Measurements from ENCODE around the gene DGKB.

Gene DGKB

DNA sequence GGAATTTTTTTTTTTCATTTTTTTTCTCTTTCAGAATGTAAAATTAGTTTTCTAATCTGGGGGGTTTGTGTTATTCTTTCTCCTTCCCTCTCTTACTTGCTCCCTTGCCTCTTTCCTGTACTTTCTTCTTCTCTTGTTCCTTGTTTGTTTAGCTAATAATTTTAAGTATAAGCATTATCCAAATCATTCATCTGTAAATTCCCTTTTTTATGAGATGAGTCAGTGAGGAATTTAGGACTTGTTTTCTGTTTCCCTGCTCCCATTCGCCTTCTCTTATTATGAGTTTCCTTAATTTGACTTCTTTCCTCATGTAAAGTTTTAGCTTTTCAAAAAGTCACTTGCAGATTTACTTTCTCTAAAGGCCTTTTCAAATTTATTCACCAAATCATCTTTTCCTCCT lies 758.4 kb downstream of the DGKB start:
- H3K36me3 ChIP-seq (ENCODE audit: insufficient read depth, insufficient read length, low read length), result no peaks in the 10 kb centered on the region

GRCh38 chr7:14137676-14138075 lies 764.9 kb downstream of the DGKB start:
- Histone ChIP-seq H3K4me3 (ENCODE audit: insufficient read length, low read depth) (no peak overlapping the region), H3K9ac (ENCODE audit: insufficient read length, low read depth) (no peak overlapping the region), H3K9me3 (ENCODE audit: insufficient read depth, low read length) (no peaks in the 10 kb centered on the region), H3K4me1 (ENCODE audit: insufficient read depth, insufficient read length) (no peaks in the 10 kb centered on the region), H3K36me3 (ENCODE audit: insufficient read depth, insufficient read length, low read length) (no peaks in the 10 kb centered on the region), H3K27me3 (ENCODE audit: insufficient read depth, insufficient read length) (no peaks in the 10 kb centered on the region)
- DNase-seq (ENCODE audit: low read depth, low spot score), result no peak
- TF ChIP-seq SUZ12 (IDR thresholded peaks at IDR 0.05; ENCODE audit: extremely low read depth, insufficient read depth, insufficient read length) (no peak), ZNF274 (IDR thresholded peaks at IDR 0.05; ENCODE audit: low read depth, low read length) (no peak), YY1 (IDR thresholded peaks at IDR 0.05; ENCODE audit: insufficient read depth, insufficient read length) (no peak)

More for the DNA sequence above, 758.4 kb downstream of the DGKB start:
- DNase-seq (ENCODE audit: low read depth, low spot score), result no peak
- H3K4me1 ChIP-seq (ENCODE audit: insufficient read depth, insufficient read length), result no peaks in the 10 kb centered on the region
- no peaks in the 10 kb centered on the region for H3K27me3 ChIP-seq (ENCODE audit: insufficient read depth, insufficient read length)
- H3K9me3 ChIP-seq (ENCODE audit: insufficient read depth, low read length), result no peaks in the 10 kb centered on the region
- no peak overlapping the region for H3K9ac ChIP-seq (ENCODE audit: insufficient read length, low read depth)
- H3K4me3 ChIP-seq (ENCODE audit: insufficient read length, low read depth), result no peak overlapping the region
- no peak for TF ChIP-seq YY1 (IDR thresholded peaks at IDR 0.05; ENCODE audit: insufficient read depth, insufficient read length)
- TF ChIP-seq SUZ12 (IDR thresholded peaks at IDR 0.05; ENCODE audit: extremely low read depth, insufficient read depth, insufficient read length), result no peak
- no peak for TF ChIP-seq ZNF274 (IDR thresholded peaks at IDR 0.05; ENCODE audit: low read depth, low read length)

- no peak for DNase-seq (ENCODE audit: low read depth, low spot score)
- Histone ChIP-seq H3K4me3 (ENCODE audit: insufficient read length, low read depth) (no peak overlapping the region), H3K9ac (ENCODE audit: insufficient read length, low read depth) (no peak overlapping the region), H3K36me3 (ENCODE audit: insufficient read depth, insufficient read length, low read length) (no peaks in the 10 kb centered on the region), H3K9me3 (ENCODE audit: insufficient read depth, low read length) (no peaks in the 10 kb centered on the region), H3K4me1 (ENCODE audit: insufficient read depth, insufficient read length) (no peaks in the 10 kb centered on the region), H3K27me3 (ENCODE audit: insufficient read depth, insufficient read length) (no peaks in the 10 kb centered on the region)
- TF ChIP-seq ZNF274 (IDR thresholded peaks at IDR 0.05; ENCODE audit: low read depth, low read length) (no peak), YY1 (IDR thresholded peaks at IDR 0.05; ENCODE audit: insufficient read depth, insufficient read length) (no peak), SUZ12 (IDR thresholded peaks at IDR 0.05; ENCODE audit: extremely low read depth, insufficient read depth, insufficient read length) (no peak)
Observed at GRCh38 chr7:14133752-14134151, 768.8 kb downstream of the DGKB start.

- no peak for TF ChIP-seq ZNF274 (IDR thresholded peaks at IDR 0.05; ENCODE audit: low read depth, low read length)
- TF ChIP-seq YY1 (IDR thresholded peaks at IDR 0.05; ENCODE audit: insufficient read depth, insufficient read length), result no peak
- TF ChIP-seq SUZ12 (IDR thresholded peaks at IDR 0.05; ENCODE audit: extremely low read depth, insufficient read depth, insufficient read length), result no peak
- H3K9me3 ChIP-seq (ENCODE audit: insufficient read depth, low read length), result no peaks in the 10 kb centered on the region
- H3K27me3 ChIP-seq (ENCODE audit: insufficient read depth, insufficient read length), result no peaks in the 10 kb centered on the region
- DNase-seq (ENCODE audit: low read depth, low spot score), result no peak
- H3K9ac ChIP-seq (ENCODE audit: insufficient read length, low read depth), result no peak overlapping the region
- H3K36me3 ChIP-seq (ENCODE audit: insufficient read depth, insufficient read length, low read length), result no peaks in the 10 kb centered on the region
- H3K4me1 ChIP-seq (ENCODE audit: insufficient read depth, insufficient read length), result no peaks in the 10 kb centered on the region
- H3K4me3 ChIP-seq (ENCODE audit: insufficient read length, low read depth), result no peak overlapping the region
Observed at GRCh38 chr7:14125998-14126397, 776.6 kb downstream of the DGKB start.

GRCh38 chr7:14124716-14125115 lies 777.8 kb downstream of the DGKB start:
- Histone ChIP-seq H3K36me3 (ENCODE audit: insufficient read depth, insufficient read length, low read length) (no peaks in the 10 kb centered on the region), H3K9ac (ENCODE audit: insufficient read length, low read depth) (no peak overlapping the region), H3K4me3 (ENCODE audit: insufficient read length, low read depth) (no peak overlapping the region), H3K4me1 (ENCODE audit: insufficient read depth, insufficient read length) (no peaks in the 10 kb centered on the region), H3K9me3 (ENCODE audit: insufficient read depth, low read length) (no peaks in the 10 kb centered on the region), H3K27me3 (ENCODE audit: insufficient read depth, insufficient read length) (no peaks in the 10 kb centered on the region)
- DNase-seq (ENCODE audit: low read depth, low spot score), result no peak
- TF ChIP-seq SUZ12 (IDR thresholded peaks at IDR 0.05; ENCODE audit: extremely low read depth, insufficient read depth, insufficient read length) (no peak), ZNF274 (IDR thresholded peaks at IDR 0.05; ENCODE audit: low read depth, low read length) (no peak), YY1 (IDR thresholded peaks at IDR 0.05; ENCODE audit: insufficient read depth, insufficient read length) (no peak)

DNA sequence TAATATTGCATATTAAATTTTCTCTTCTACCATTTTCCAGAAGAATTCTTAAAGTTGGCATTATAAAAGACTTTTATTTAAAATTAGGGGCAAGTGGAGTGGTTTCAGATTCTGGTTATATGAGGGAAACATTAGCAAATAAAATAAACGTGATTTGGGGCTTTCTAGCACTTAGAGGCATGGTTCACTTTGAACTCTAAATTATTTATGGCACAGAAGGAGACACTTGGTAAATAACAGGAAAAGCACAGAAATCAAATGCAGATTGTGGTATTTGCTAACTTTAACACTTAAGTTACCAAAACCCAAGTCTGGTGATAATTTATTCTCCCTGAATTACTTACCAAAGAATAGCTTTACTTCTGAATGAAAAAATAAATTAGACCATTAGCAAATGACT lies 778.6 kb downstream of the DGKB start:
- Histone ChIP-seq H3K4me1 (ENCODE audit: insufficient read depth, insufficient read length) (no peaks in the 10 kb centered on the region), H3K9me3 (ENCODE audit: insufficient read depth, low read length) (no peaks in the 10 kb centered on the region), H3K4me3 (ENCODE audit: insufficient read length, low read depth) (no peak overlapping the region), H3K27me3 (ENCODE audit: insufficient read depth, insufficient read length) (no peaks in the 10 kb centered on the region), H3K36me3 (ENCODE audit: insufficient read depth, insufficient read length, low read length) (no peaks in the 10 kb centered on the region), H3K9ac (ENCODE audit: insufficient read length, low read depth) (no peak overlapping the region)
- TF ChIP-seq SUZ12 (IDR thresholded peaks at IDR 0.05; ENCODE audit: extremely low read depth, insufficient read depth, insufficient read length) (no peak), ZNF274 (IDR thresholded peaks at IDR 0.05; ENCODE audit: low read depth, low read length) (no peak)
- DNase-seq (ENCODE audit: low read depth, low spot score), result no peak

GRCh38 chr7:14115701-14116100 lies 786.9 kb downstream of the DGKB start:
- no peak for DNase-seq (ENCODE audit: low read depth, low spot score)
- TF ChIP-seq ZNF274 (IDR thresholded peaks at IDR 0.05; ENCODE audit: low read depth, low read length) (no peak), YY1 (IDR thresholded peaks at IDR 0.05; ENCODE audit: insufficient read depth, insufficient read length) (no peak), SUZ12 (IDR thresholded peaks at IDR 0.05; ENCODE audit: extremely low read depth, insufficient read depth, insufficient read length) (no peak)
- Histone ChIP-seq H3K4me1 (ENCODE audit: insufficient read depth, insufficient read length) (no peaks in the 10 kb centered on the region), H3K27me3 (ENCODE audit: insufficient read depth, insufficient read length) (no peaks in the 10 kb centered on the region), H3K4me3 (ENCODE audit: insufficient read length, low read depth) (no peak overlapping the region), H3K9ac (ENCODE audit: insufficient read length, low read depth) (no peak overlapping the region), H3K36me3 (ENCODE audit: insufficient read depth, insufficient read length, low read length) (no peaks in the 10 kb centered on the region), H3K9me3 (ENCODE audit: insufficient read depth, low read length) (no peaks in the 10 kb centered on the region)

GRCh38 chr7:14104861-14105260 lies 797.7 kb downstream of the DGKB start:
- H3K9me3 ChIP-seq (ENCODE audit: insufficient read depth, low read length), result peaks cover 4% of the 10 kb centered on the region; the same call in 1 of the 2 replicates
- no peak for TF ChIP-seq SUZ12 (IDR thresholded peaks at IDR 0.05; ENCODE audit: extremely low read depth, insufficient read depth, insufficient read length)
- H3K4me3 ChIP-seq (ENCODE audit: insufficient read length, low read depth), result no peak overlapping the region
- no peak for DNase-seq (ENCODE audit: low read depth, low spot score)
- no peak overlapping the region for H3K9ac ChIP-seq (ENCODE audit: insufficient read length, low read depth)
- no peaks in the 10 kb centered on the region for H3K4me1 ChIP-seq (ENCODE audit: insufficient read depth, insufficient read length)
- no peaks in the 10 kb centered on the region for H3K27me3 ChIP-seq (ENCODE audit: insufficient read depth, insufficient read length)
- no peaks in the 10 kb centered on the region for H3K36me3 ChIP-seq (ENCODE audit: insufficient read depth, insufficient read length, low read length)

All from NT2/D1 (cell line).